Lower lobe of right lung (tissue), 2 donors: ENCODE measurements around the gene NOL4. TPM values are rescaled to one million over a fixed set of nuclear protein-coding genes. Genes with fewer than 3 reads are reported as not detected.
"Not testable (repeated sequence)": the region's sequence is repeated elsewhere in the genome, so short reads cannot be mapped to it uniquely, and the experiment has no call there.

Experiments used
- ATAC-seq, 2 donors: fragments of 200-7000 bp; cut with Tn5 transposase; one replicate each; pipeline ENCODE4 v1.9.1; 2020 to 2022; ENCODE audit warnings: mild to moderate bottlenecking in 2 of 2, moderate library complexity in 2 of 2
- DNase-seq: peaks from one replicate; pipeline ENCODE4 v3.0.0-alpha.2; 2020
- H3K27ac ChIP-seq: fragments of 200-600 bp; one replicate; pipeline ENCODE4 v1.8.0; 2022
- H3K27me3 ChIP-seq: fragments of 200-600 bp; one replicate; pipeline ENCODE4 v1.8.0; 2022; ENCODE audit warnings: low read depth
- H3K36me3 ChIP-seq: fragments of 200-600 bp; one replicate; pipeline ENCODE4 v1.8.0; 2022; ENCODE audit warnings: mild to moderate bottlenecking
- H3K4me1 ChIP-seq: fragments of 200-600 bp; one replicate; pipeline ENCODE4 v1.8.0; 2022
- H3K4me3 ChIP-seq: fragments of 200-600 bp; one replicate; pipeline ENCODE4 v1.8.0; 2022; ENCODE audit warnings: mild to moderate bottlenecking
- H3K9me3 ChIP-seq: fragments of 200-600 bp; one replicate; pipeline ENCODE4 v1.8.0; 2022
- intact Hi-C: fragments of 100-400 bp; cut with DNase I; formaldehyde crosslinking; loops from one replicate; pipeline ENCODE4 v1.11.0; 2022
- total RNA-seq: library from RNA; stranded (reverse); fragmentation: NEBNext Ultra II Directional; extraction: Animal tissue kit (Norgen Biotek cat#: 25700); gene quantifications from one replicate; pipeline ENCODE4 v1.2.1, GENCODE V29; 2021
- TF ChIP-seq, protein P1 (sequence below): fragments of 200-600 bp; IDR thresholded peaks from one replicate; pipeline ENCODE4 v1.8.0; 2022; ENCODE audit warnings: antibody characterized with exemption, mild to moderate bottlenecking
- donor health status: DM: no; HTN: yes; CAD: no; lungs with severe emphysema.

The NOL4 gene
- total RNA-seq, 1 donor from 2014 or later: 0.56 TPM

DNA sequence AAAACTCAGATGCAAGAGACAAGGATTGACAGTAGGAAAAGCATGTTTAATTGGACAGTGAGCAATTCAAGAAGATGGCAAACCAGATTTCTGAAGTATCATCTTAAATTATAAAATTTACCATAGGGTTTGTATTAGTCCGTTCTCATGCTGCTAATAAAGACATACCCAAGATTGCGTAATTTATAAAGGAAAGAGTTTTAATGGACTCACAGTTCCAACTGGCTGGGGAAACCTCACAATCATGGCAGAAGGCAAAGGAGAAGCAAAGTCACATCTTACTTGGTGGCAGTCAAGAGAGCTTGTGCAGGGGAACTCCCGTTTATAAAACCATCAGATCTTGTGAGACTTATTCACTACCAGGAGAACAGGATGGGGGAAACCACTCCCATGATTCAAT, 24.0 kb upstream of the NOL4 start:
- peaks cover 3% of the 10 kb centered on the region for H3K9me3 ChIP-seq
- H3K27me3 ChIP-seq: no peaks in the 10 kb centered on the region
- H3K4me1 ChIP-seq: no peaks in the 10 kb centered on the region
- no peaks in the 10 kb centered on the region for H3K36me3 ChIP-seq
- ATAC-seq: no peak
- DNase-seq: no peak
- no peak overlapping the region for H3K4me3 ChIP-seq
- no peak overlapping the region for H3K27ac ChIP-seq
- intact Hi-C loops: no loop called here
- TF ChIP-seq, protein P1, sequence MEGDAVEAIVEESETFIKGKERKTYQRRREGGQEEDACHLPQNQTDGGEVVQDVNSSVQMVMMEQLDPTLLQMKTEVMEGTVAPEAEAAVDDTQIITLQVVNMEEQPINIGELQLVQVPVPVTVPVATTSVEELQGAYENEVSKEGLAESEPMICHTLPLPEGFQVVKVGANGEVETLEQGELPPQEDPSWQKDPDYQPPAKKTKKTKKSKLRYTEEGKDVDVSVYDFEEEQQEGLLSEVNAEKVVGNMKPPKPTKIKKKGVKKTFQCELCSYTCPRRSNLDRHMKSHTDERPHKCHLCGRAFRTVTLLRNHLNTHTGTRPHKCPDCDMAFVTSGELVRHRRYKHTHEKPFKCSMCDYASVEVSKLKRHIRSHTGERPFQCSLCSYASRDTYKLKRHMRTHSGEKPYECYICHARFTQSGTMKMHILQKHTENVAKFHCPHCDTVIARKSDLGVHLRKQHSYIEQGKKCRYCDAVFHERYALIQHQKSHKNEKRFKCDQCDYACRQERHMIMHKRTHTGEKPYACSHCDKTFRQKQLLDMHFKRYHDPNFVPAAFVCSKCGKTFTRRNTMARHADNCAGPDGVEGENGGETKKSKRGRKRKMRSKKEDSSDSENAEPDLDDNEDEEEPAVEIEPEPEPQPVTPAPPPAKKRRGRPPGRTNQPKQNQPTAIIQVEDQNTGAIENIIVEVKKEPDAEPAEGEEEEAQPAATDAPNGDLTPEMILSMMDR: no peak

DNA sequence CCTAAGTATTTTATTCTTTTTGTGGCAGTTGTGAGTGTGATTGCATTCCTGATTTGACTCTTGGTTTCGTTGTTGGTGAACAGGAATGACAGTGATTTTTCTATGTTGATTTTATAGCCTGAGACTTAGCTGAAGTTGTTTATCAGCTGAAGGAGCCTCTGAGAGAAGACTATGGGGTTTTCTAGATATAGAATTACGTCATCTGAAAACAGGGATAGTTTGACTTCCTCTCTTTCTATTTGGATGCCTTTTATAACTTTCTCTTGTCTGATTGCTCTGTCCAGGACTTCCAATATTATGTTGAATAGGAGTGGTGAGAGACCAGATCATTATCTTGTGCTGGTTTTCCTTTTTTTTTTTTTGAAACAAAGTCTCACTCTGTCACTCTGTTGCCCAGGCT, 18.0 kb upstream of the NOL4 start:
- intact Hi-C loops: no loop called here
- ATAC-seq (no peak), DNase-seq (no peak)

DNA sequence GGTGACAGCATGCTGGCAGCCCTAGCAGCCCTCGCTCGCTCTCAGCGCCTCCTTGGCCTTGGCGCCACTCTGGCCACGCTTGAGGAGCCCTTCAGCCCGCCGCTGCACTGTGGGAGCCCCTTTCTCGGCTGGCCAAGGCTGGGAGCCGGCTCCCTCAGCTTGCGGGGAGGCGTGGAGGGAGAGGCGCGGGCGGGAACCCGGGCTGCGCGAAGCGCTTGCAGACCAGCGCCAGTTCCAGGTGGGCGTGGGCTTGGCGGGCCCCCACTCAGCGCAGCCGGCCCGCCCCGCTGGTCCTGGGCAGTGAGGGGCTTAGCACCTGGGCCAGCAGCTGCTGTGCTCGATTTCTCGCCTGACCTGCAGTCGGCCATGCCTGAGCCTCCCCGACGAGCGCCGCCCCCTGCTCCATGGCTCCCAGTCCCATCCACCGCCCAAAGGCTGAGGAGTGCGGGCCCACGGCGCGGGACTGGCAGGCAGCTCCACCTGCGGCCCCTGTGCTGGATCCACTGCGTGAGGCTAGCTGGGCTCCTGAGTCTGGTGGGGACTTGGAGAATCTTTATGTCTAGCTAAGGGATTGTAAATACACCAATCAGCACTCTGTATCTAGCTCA, 9.2 kb upstream of the NOL4 start:
- H3K9me3 ChIP-seq, H3K27me3 ChIP-seq, DNase-seq, H3K4me1 ChIP-seq, H3K27ac ChIP-seq, H3K4me3 ChIP-seq, intact Hi-C loops, H3K36me3 ChIP-seq: not testable (repeated sequence)
- ATAC-seq: peak in 1 of 2 donors; percentile 17

More for the DNA sequence above, 18.0 kb upstream of the NOL4 start:
- TF ChIP-seq, protein P1: no peak
- Histone ChIP-seq H3K27me3 (no peaks in the 10 kb centered on the region), H3K36me3 (no peaks in the 10 kb centered on the region), H3K4me3 (no peak overlapping the region), H3K27ac (no peak overlapping the region), H3K4me1 (no peaks in the 10 kb centered on the region), H3K9me3 (no peaks in the 10 kb centered on the region)

DNA sequence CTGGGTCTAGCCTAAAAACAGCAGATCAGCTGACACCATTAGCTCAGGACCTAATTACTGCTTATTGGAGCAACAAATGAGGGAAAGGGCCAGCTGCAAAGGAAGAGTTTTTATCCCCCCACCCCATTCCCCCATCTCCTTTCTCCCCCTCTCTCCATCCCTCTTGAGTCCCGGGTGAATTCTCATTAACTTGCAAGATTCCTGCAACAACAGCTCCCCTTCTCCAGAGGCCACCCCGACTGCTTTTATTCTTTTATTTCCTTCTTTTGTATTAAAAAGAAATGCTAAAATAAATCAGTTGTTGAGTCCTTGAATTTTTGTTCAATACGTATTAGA, 473 bp upstream of the NOL4 start:
- no peak overlapping the region for H3K27ac ChIP-seq
- no peak for DNase-seq
- no peaks in the 10 kb centered on the region for H3K36me3 ChIP-seq
- ATAC-seq: no peak
- no peak overlapping the region for H3K4me3 ChIP-seq
- H3K4me1 ChIP-seq: peaks cover 25% of the 10 kb centered on the region
- intact Hi-C loops: no loop called here
- TF ChIP-seq, protein P1: no peak
- peaks cover 52% of the 10 kb centered on the region for H3K27me3 ChIP-seq
- no peaks in the 10 kb centered on the region for H3K9me3 ChIP-seq

DNA sequence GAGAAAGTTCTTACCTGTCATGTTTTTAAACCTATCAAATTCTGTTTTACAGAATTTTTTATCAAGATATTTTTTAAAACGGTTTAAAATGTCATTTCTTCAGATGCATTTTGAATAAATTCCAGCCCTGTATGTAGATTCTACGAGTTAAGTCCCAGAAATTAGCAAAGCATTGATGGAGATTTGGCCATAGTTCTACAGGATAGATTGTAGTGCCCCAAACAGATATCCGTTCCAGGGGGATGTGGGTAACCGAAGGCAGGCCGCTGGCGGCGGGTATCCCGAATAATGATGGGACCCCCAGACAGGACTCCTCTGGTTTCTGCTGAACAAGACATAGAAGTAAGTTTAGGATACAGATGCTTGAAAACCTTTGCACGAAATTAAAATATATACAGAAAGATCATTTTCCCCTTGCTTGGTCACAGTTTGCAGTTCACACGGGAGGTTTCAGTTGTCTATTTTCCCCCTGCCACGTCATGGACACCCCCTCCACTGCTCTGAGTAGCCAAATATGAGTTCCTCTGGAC, 755 bp downstream of the NOL4 start:
- TF ChIP-seq, protein P1: no peak
- intact Hi-C loops: no loop called here
- no peak overlapping the region for H3K27ac ChIP-seq
- DNase-seq (no peak), ATAC-seq (no peak)
- no peaks in the 10 kb centered on the region for H3K9me3 ChIP-seq
- peaks cover 52% of the 10 kb centered on the region for H3K27me3 ChIP-seq
- no peaks in the 10 kb centered on the region for H3K36me3 ChIP-seq
- H3K4me3 ChIP-seq: peak overlapping the region; percentile 44
- peaks cover 25% of the 10 kb centered on the region for H3K4me1 ChIP-seq

DNA sequence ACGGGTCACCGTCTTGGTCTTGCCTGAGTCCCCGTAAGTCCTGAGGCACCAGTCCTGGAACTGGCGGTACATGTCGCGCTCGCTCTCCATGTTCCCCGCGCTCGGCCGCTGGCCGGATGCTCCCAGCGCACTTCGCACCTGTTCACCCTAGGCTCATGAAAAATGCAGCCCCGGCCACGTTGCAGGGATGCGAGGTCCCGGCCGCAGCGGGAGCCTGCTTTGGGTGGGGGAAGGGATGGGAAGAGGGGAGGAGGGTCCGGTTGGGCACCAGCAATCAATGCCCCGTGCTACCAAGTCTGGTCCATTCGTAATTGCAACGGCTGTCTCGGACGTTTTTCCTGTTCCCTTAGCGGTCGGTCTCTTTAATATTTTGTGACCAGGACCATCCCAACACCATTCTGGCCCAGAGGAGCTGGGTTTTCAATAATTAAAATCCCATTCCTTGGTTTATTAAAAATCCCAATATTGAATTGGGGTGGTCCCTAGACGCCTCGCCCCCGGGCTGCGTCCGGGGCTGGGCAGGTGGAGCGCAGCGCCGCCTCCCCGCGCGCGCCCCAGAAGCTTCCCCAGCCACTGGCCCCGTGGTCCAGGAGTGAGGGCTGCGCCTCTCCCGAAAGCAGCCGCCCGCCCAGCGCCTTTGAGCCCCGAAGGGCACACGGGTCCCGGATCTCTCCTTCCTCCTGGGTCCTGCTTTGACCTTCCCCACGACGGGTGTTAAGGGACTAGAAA, 1.4 kb downstream of the NOL4 start:
- H3K4me1 ChIP-seq: peaks cover 25% of the 10 kb centered on the region
- TF ChIP-seq, protein P1: no peak
- no peak overlapping the region for H3K27ac ChIP-seq
- peak; percentile 14 to 21 for ATAC-seq
- no peaks in the 10 kb centered on the region for H3K9me3 ChIP-seq
- DNase-seq: no peak
- peaks cover 52% of the 10 kb centered on the region for H3K27me3 ChIP-seq
- intact Hi-C loops: no loop called here
- H3K36me3 ChIP-seq: no peaks in the 10 kb centered on the region
- peak overlapping the region; percentile 44 for H3K4me3 ChIP-seq
